HepG2 (cell line): Measurements from ENCODE around the gene TSPAN9. TPM values are rescaled to one million over a fixed set of nuclear protein-coding genes. Genes with fewer than 3 reads are reported as not detected.
A peak's percentile ranks its signal among the peaks of the same experiment; 100 is the strongest.

Source experiments
- ATF2 ChIP-seq: sonication (generic); formaldehyde crosslinking; IDR thresholded peaks from 2 replicates; pipeline ENCODE4 v1.4.0; 2020; ENCODE audit warnings: missing genetic modification reagents
- CERS6 ChIP-seq: sonication (generic); formaldehyde crosslinking; IDR thresholded peaks from 2 replicates; pipeline ENCODE4 v1.5.0; 2020; ENCODE audit warnings: missing genetic modification reagents
- DNMT3B ChIP-seq: conservative IDR thresholded peaks from 2 replicates; pipeline ENCODE4 v1.6.1; 2016; ENCODE audit warnings: missing biosample characterization, control low read depth
- ELF3 ChIP-seq: IDR thresholded peaks from 2 replicates; pipeline ENCODE4 v1.6.1; 2016; ENCODE audit warnings: missing genetic modification reagents, missing compliant biosample characterization
- ESRRA ChIP-seq: sonication (generic); formaldehyde crosslinking; IDR thresholded peaks from 2 replicates; pipeline ENCODE4 v1.5.1; 2020; ENCODE audit warnings: mild to moderate bottlenecking, low read depth, missing genetic modification reagents
- KDM5B ChIP-seq: sonication (generic); formaldehyde crosslinking; IDR thresholded peaks from 2 replicates; pipeline ENCODE4 v1.4.0; 2020; ENCODE audit warnings: missing genetic modification reagents, mild to moderate bottlenecking, borderline replicate concordance
- KLF11 ChIP-seq: IDR thresholded peaks from 2 replicates; pipeline ENCODE4 v1.6.1; 2016; ENCODE audit warnings: missing compliant biosample characterization
- KLF9 ChIP-seq: IDR thresholded peaks from 2 replicates; pipeline ENCODE4 v1.6.1; 2016; ENCODE audit warnings: low read depth
- MEIS2 ChIP-seq: sonication (generic); formaldehyde crosslinking; IDR thresholded peaks from 2 replicates; pipeline ENCODE4 v1.9.0; 2021; ENCODE audit warnings: mild to moderate bottlenecking, missing genetic modification reagents
- NFYC ChIP-seq: IDR thresholded peaks from 2 replicates; pipeline ENCODE4 v1.6.1; 2016; ENCODE audit warnings: missing genetic modification reagents, missing compliant biosample characterization
- PAXIP1 ChIP-seq: sonication (generic); formaldehyde crosslinking; conservative IDR thresholded peaks from 2 replicates; pipeline ENCODE4 v1.4.0; 2020; ENCODE audit warnings: mild to moderate bottlenecking, missing genetic modification reagents, moderate library complexity
- ZNF296 ChIP-seq: sonication (generic); formaldehyde crosslinking; conservative IDR thresholded peaks from 2 replicates; pipeline ENCODE4 v1.5.0; 2020; ENCODE audit warnings: mild to moderate bottlenecking, missing genetic modification reagents
- ZNF318 ChIP-seq: sonication (generic); formaldehyde crosslinking; IDR thresholded peaks from 2 replicates; pipeline ENCODE4 v1.4.0; 2020; ENCODE audit warnings: mild to moderate bottlenecking, missing genetic modification reagents
- ZNF792 ChIP-seq: IDR thresholded peaks from 2 replicates; pipeline ENCODE4 v1.6.1; 2016
- polyA plus RNA-seq, 8 experiments: library from polyadenylated mRNA; depleted of rRNA in 3 of 8; stranded (reverse) in 7 of 8; unstranded in 1 of 8; fragments of >200 nt; fragmentation: Illumina TruSeq in 4 of 8; extraction: Trizol in 4 of 8; gene quantifications; 2 replicates each; pipeline versions ENCODE4 v1.2.1 to v1.2.3, GENCODE V29; 2011 to 2016; ENCODE audit warnings: low read depth in 4 of 8, missing spikeins in 1 of 8, mixed read lengths in 1 of 8; ENCODE audit not compliant: insufficient read depth in 1 of 8
- total RNA-seq, 5 experiments: library from RNA; depleted of rRNA; stranded (reverse); fragments of >200 nt; fragmentation: Illumina TruSeq; extraction: Trizol; gene quantifications; 2 replicates each; pipeline ENCODE4 v1.2.3, GENCODE V29; 2016; ENCODE audit warnings: low read depth in 1 of 5

The TSPAN9 gene
- total and polyA plus RNA-seq, 2 of the 13 experiments (the other 11 are each of a cell fraction or from before 2014, with no cell fraction given), result 18.1 to 42.3 TPM

GRCh38 chr12:3097836-3098235 lies 20.7 kb downstream of the TSPAN9 start (continued):
- TF ChIP-seq ZNF318 (CRISPR knock-in tag) (no peak), ESRRA (CRISPR knock-in tag) (peak; percentile 94), PAXIP1 (peak; percentile 92), ATF2 (CRISPR knock-in tag) (0 out of 2 replicates have a peak, but pooled peaks have one; percentile 31), DNMT3B (CRISPR knock-in tag) (no peak), KLF9 (no peak), ELF3 (0 out of 2 replicates have a peak, but pooled peaks have one; percentile 7), NFYC (CRISPR knock-in tag) (no peak), ZNF296 (CRISPR knock-in tag) (peak; percentile 80; the same call in 1 of the 2 replicates), ZNF792 (CRISPR knock-in tag) (no peak), KLF11 (CRISPR knock-in tag) (no peak), KDM5B (CRISPR knock-in tag) (peak; percentile 90), MEIS2 (CRISPR knock-in tag) (peak; percentile 74), CERS6 (CRISPR knock-in tag) (no peak)
